Activated gamma-delta T cell (primary cell): ENCODE measurements around the gene CISD3.
"Not testable (repeated sequence)": the region's sequence is repeated elsewhere in the genome, so short reads cannot be mapped to it uniquely, and the experiment has no call there.

Experiments used
- DNase-seq: peaks from one replicate; lab custom pipeline; 2025; lab: John Stamatoyannopoulos, UW

CISD3 gene

DNA sequence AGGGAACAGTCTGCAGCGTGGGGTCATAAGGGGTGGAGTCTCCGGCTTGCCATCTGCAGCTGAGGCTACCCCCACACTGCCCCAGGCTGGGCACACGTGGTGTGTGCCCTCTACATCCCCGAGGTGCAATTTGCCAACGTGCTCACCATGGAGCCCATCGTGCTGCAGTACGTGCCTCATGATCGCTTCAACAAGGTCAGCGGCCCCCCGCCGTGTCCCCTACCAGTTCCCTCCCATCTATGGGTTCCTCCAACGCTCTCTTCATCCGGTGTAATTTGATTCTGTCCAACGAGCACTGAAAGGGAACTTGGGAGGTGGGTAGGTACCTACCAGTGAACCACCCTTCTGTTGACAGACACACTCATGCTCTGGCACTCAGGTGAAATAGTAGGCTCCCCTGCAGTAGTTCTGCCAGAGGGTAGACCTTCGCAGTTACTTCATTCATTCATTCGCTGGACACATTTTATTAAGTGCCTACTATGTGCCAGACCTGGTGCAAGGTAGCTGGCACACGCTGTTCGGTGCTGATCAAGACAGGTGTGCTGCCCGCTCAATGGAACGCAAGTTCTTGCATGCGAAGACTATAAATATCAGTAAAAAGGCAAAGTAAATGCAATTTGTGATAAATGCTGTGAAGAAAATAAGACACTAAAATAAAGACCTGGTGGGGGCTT, 22.3 kb upstream of the CISD3 start:
- no peak for DNase-seq

DNA sequence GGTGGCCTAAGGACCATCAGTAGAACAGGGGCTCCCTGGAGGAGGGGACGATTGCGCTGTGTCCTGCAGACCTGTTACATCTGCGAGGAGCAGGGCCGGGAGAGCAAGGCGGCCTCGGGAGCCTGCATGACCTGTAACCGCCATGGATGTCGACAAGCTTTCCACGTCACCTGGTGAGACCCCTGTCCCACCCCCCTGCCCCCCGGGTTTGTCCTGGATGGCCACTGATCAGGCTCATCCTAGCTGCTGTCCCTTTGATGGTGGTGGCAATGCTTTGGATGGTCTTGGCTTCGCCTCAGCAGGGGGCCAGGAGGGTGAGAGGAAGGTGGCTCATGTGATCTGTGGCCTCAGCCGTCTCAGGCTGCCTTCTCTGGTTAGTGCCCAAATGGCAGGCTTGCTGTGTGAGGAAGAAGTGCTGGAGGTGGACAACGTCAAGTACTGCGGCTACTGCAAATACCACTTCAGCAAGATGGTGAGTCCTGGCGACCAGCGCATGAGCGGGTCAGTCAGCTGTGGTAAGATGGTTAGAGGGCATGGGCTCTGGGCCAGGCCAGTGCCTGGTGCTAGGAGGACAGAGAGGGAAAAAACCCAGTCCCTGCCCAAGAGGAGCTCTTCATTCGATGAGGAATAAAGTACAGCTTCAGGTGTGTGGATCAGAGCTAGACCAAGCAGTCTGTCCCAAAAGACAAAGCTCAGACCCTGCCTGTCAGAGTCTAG, 20.9 kb upstream of the CISD3 start:
- no peak for DNase-seq

DNA sequence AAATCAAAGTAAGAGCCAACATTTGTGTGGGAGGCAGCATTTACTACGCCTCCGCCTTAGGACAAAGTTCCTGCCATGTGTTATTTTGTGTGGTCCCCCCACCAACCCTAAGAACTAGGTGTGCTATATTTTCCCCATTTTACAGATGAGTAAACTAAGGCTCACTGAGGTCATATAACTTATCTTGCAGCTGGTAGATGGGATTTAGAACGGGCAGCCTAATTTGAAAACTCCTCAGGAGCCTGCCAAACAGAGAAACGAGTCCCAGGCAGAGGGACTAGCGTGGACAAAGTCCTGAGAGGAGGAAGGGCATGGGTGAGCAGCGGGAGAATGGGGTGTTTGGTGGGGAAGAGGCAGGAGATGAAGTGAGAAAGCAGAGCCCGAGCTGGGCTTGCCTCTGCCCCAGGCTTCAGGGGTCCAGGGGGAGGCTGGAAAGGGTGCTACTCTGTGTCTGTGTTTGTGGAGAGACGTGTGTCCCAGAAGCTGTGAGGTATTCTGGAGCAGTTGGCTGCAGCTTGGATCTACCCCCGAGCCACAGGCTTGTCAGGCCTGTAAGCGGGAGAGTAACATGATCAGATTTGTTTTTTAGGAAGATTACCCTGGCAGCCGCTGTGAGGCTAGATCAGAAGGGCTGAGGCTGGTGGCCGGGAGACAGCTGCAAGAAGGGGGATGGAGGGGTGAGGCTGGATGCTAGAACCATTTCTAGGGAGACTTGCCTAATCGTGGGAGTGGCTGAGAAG, 20.1 kb upstream of the CISD3 start:
- no peak for DNase-seq

DNA sequence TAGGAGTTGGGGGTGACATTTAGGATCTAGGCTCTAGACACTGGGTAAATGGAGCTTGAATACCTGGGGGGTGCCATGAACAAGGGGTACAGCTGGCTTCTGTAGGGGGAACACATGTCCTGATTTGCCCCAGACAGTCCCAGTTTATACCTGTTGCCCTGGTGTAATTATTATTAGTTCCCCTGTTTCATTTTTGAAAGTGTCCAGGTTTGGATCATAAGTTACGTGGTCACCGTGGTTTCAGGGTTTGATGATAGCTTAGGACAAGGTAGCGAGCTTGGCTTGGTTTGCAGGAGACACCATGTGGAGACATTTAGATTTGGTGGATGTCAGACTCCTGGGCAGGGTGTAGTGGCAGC, 19.6 kb upstream of the CISD3 start:
- no peak for DNase-seq

DNA sequence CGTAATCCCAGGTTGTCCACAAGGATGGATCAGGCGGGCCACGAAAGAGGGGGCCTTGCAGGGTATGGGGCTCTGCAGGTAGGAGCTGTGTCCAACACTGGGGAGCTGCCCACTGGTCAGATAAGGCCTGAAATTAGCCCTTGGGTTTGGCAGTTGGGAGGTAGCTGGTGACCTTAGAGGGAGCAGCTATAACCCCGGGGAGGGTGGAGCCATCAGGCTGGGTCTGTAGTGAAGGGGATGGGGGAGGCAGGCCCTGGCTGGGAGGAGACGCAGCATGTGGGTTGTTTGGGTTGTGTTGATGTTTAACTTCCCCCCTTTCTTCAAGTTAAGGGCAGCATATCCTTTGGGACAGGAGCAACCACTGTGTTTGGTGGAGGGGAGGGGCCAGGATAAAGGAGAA, 19.2 kb upstream of the CISD3 start:
- no peak for DNase-seq

DNA sequence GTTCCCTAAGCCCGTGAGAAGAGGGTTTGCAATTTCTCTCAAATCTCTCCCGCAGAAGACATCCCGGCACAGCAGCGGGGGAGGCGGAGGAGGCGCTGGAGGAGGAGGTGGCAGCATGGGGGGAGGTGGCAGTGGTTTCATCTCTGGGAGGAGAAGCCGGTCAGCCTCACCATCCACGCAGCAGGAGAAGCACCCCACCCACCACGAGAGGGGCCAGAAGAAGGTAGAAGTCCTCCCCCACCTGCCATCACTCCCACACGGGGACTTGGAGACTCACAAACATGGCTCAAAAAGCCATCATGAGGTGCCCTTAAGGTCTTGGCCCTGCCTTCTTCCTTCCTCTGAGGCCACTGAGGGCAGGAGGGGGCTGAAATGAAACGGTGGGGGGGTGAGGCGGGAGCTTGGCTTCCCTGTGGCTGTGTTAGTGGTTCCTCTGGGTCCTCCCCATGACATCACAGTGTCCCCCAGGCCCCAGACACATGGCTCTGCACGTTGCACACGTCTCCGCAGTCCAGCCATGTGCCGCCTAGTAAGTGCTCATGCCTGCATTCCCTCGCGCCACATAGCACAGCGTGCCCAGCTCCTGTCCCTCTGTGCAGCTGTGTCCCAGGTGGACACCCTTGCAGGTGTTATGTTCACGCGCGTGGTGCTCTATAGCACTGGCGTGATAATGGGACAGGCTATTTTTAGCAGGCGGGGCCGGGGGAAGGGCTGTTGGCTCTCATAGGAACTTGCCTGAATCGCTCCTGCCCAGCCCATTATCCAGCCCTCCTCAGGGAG, 18.2 kb upstream of the CISD3 start:
- DNase-seq = no peak

DNA sequence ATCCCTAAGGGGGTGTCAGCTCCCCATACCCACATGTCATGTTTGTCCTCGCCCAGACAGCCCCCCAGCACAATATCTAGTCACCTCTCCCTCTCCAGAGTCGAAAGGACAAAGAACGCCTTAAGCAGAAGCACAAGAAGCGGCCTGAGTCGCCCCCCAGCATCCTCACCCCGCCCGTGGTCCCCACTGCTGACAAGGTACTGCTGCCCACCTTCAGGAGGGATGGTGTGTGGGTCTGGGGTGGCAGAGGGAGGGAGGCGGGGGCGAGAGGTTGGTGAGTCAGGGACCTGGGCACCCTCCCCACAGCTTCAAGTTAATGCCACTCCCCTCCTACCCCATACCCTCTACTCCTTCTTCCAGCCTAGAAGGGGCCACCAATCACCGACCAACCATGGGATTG, 17.5 kb upstream of the CISD3 start:
- DNase-seq = no peak

DNA sequence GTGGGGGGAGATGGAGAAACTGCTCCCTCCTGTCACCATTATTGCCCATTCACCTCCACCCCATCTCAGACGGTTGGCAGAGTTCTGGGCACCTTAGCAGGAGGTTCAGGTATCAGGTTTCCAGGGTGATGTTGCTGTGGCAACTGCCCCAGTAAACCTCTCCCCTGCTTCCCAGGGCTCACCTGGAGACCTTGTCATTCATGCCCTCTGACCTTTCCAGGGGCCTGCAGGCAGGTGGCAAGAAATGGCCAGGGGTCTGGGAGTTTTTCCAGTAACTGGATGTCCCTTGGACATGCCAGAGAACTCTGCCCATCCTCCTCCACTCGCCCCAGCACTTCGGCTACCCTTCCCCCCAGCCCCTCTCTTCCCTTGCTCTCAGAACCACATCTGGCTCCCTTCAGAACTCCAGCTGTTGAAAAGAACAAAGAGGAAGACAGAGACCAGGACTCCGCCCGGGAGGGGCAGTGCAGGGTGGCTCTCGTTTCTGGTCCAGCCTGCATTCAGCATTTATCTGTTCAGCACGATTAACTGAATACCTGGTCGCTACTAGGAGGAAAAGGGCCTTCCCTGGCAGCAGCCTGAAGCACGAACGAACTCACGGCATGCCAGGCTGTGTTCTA, 16.6 kb upstream of the CISD3 start:
- no peak for DNase-seq

DNA sequence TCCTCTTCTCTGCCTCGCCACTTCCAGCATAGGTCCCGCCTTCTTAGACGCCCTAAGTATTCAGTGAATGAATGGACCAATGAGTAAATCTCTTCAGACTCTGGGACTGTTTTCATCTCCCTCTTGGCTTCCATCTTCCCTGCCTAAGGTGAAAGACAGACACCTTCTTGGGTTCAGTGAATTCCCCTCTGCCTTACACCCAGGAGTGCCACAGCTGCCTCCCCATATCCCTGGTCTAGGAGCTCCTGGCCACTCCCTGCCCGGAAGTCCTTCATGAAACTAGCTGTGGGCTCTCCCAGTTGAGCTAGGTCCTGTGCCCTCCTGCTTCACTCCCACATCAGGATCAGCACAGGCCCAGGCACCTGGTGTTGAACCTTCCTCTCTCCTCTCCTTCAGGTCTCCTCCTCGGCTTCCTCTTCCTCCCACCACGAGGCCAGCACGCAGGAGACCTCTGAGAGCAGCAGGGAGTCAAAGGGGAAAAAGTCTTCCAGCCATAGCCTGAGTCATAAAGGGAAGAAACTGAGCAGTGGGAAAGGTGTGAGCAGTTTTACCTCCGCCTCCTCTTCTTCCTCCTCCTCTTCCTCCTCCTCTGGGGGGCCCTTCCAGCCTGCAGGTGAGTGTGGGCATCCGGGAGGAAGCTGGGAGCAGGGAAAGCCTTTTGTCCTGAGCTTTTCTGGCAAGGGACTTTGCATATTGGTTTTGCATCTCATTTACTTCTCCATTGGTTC, 14.8 kb upstream of the CISD3 start:
- DNase-seq = no peak

DNA sequence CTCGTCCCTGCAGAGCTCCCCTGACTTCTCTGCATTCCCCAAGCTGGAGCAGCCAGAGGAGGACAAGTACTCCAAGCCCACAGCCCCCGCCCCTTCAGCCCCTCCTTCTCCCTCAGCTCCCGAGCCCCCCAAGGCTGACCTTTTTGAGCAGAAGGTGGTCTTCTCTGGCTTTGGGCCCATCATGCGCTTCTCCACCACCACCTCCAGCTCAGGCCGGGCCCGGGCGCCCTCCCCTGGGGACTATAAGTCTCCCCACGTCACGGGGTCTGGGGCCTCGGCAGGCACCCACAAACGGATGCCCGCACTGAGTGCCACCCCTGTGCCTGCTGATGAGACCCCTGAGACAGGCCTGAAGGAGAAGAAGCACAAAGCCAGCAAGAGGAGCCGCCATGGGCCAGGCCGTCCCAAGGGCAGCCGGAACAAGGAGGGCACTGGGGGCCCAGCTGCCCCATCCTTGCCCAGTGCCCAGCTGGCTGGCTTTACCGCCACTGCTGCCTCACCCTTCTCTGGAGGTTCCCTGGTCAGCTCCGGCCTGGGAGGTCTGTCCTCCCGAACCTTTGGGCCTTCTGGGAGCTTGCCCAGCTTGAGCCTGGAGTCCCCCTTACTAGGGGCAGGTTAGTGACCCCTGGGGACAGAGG, 13.7 kb upstream of the CISD3 start:
- no peak for DNase-seq

DNA sequence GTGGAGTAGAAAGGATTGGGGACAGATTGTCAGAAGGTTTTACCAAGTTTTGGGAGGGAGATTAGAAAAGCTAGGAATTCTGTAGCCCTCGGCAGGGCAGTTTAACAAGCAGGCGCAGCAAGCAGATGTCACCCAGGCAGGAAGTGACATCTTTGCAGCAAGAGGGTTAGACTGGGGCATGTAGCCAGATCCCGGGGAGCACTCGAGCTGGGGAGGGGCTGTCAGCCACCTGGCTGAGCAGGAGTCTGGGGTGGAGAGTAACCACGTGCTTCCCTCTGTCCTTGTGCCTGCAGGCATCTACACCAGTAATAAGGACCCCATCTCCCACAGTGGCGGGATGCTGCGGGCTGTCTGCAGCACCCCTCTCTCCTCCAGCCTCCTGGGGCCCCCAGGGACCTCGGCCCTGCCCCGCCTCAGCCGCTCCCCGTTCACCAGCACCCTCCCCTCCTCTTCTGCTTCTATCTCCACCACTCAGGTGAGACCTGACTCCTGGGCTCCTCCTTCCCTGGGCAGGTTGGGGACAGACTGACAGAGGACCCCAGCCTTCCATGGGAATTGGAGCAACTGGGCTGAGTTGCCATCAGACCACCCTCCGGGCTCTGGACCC, 12.9 kb upstream of the CISD3 start:
- DNase-seq = no peak

DNA sequence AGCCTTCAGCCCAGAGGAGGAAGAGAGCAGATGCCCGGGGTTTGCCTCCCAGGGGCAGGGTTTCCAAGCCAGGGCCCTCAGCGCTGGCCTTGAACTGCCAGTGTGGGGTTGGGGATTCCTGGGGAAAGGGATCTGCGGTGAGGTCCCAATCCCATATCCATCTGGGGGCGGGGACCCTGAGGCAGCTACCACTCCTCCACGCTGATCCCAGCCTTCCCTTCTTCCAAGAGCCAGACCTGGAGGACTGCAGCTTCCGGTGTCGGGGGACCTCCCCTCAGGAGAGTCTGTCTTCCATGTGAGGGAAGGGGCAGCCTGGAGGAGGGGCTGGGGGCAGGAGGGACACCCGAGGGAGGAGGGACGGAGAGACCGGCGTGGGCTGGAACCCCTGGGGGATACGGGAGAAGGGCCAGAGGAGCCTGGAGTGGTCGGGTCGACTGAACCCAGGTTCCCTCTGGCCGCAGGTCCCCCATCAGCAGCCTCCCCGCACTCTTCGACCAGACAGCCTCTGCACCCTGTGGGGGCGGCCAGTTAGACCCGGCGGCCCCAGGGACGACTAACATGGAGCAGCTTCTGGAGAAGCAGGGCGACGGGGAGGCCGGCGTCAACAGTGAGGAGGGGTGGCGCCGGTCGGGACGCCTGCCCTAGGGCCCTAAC, 10.7 kb upstream of the CISD3 start:
- DNase-seq = no peak

DNA sequence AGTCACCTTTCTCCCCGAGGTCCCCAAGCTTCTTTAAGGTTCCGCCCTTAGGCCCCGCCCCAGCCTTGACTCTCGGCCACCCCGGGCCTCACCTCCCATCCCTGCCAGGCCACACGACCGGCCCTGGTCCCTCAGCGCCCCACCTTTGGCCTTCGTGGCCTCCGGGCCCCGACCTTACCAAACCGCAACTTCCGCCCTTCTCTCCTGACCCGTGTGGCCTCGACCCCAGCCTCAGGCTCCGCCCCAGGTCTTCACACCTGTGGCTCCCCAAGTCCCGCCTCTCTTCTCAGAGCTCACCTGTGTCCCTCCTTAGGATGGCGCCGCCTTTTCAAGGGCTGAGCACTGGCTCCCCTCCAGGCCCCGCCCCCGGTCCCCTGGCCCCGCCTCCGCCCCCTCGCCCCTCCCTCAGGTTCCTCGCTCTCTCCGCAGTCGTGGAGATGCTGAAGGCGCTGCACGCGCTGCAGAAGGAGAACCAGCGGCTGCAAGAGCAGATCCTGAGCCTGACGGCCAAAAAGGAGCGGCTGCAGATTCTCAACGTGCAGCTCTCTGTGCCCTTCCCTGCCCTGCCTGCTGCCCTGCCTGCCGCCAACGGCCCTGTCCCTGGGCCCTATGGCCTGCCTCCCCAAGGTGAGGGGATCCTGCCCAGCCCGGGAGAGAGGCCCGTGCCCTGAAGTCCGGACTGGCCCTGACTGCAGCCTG, 10.0 kb upstream of the CISD3 start:
- no peak for DNase-seq

DNA sequence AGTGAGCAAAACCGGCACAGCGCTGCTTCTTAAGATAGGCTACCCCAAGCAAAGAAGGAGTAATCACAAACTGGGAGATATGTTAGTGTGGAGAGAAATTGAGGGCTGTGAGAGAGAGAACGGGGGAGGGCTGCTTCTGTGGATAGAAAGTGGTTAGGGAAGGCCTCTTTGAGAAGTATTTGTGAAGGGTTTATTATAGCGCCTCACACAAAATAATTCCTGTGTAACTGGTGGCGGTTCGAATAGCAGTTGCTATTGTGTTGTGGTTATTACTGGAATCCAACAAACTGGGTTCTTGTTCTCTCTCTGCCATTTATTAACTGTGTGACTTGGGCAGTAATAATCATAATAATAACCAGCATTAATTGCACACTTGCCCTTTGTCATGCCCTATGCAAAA, 9.2 kb upstream of the CISD3 start:
- DNase-seq = no peak

DNA sequence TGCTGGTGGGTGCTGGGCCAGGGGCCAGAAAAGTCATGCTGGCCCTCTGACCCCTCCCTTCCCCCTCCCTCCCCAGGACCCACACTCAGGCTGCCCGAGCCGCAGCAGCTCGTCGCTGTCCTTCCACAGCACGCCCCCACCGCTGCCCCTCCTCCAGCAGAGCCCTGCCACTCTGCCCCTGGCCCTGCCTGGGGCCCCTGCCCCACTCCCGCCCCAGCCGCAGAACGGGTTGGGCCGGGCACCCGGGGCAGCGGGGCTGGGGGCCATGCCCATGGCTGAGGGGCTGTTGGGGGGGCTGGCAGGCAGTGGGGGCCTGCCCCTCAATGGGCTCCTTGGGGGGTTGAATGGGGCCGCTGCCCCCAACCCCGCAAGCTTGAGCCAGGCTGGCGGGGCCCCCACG, 8.3 kb upstream of the CISD3 start:
- no peak for DNase-seq

DNA sequence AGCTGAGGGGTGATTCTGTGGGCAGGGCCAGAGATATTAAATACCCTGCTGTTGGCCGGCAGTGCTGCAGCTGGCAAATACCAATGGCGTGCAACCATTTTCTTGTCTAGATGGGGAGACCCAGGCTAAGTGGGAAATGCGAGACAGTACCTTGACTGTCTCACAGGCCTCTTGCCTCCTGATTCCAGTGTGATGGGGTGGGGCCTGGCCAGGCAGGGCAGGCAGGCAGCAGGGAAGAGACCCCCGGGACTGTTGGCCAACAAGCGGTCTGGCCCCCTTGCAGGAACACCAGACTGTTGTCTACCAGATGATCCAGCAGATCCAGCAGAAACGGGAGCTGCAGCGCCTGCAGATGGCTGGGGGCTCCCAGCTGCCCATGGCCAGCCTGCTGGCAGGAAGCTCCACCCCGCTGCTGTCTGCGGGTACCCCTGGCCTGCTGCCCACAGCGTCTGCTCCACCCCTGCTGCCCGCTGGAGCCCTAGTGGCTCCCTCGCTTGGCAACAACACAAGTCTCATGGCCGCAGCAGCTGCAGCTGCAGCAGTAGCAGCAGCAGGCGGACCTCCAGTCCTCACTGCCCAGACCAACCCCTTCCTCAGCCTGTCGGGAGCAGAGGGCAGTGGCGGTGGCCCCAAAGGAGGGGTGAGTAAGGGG, 5.7 kb upstream of the CISD3 start:
- no peak for DNase-seq

DNA sequence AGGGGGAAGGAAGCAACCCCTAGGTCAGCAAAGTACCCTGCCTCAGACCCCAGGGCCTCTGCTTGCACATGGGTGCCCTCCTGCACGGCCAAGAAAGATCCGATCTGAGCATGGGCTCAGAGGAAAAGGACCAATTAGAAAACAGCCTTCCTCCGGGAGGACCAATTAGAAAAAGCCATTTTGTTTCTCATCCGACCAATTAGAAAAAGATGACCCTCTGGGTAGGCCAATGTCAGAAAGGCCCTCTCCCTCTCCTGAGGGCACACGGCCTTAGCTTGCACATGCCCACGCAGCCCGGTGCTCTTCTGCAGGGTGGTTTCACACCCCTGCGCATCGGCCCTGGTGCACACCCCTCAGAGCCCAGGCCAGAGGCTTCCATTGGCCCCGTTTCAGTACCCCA, 5.1 kb upstream of the CISD3 start:
- no peak for DNase-seq

DNA sequence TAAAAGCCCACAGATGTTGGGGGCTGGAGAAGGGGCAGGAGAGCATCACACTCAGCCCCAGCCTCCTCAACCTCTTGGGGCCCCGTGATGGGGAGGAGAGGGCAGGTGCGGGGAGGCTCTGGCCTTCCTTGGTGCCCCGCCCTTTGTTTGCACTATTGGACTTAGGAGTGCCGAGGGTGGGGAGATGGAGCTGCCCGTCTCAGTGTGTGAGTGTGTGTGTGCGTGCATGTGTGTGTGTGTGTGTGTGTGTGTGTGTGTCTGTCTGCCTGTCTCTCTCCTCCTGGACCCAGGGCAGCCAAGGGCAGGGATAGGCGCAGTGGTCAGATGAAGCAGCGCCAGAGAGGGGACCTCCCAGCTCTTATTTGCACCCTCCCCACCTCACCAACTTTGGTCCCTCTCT, 4.0 kb upstream of the CISD3 start:
- DNase-seq = not testable (repeated sequence)

DNA sequence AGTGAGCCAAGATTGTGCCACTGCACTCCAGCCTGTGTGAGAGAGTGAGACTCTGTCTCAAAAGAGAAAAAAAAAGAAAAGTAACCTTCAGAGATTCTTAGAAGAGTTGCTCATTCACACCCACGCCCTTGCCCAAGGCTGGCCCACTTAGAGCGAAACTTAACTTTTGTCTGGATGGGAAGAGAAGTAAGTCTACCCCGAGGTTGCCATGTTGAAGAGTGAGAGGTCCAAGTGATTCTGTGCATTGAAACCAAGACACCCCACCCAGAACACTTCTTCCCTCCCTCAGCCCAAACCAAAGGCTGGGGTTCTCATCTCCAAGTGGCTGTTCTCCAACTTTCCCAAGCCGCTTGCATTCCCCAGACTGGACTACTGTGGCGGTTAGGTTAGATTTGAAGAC, 2.4 kb upstream of the CISD3 start:
- DNase-seq = no peak
